Endothelial cell of umbilical vein (primary cell): ENCODE results near the gene ELOVL5.

Experiments
- CTCF ChIP-seq, 2 donors: IDR thresholded peaks; 1 replicate in 1 of 2; 2 replicates in 1 of 2; pipeline ENCODE4 v1.5.1; 2011; ENCODE audit warnings: low read length in 2 of 2, mild to moderate bottlenecking in 2 of 2, moderate library complexity in 2 of 2, control low read depth in 1 of 2, inconsistent platforms in 1 of 2, low read depth in 1 of 2; ENCODE audit not compliant: insufficient read depth in 1 of 2; ENCODE audit errors: extremely low read depth in 1 of 2
- FOS ChIP-seq: IDR thresholded peaks from 2 replicates; pipeline ENCODE4 v1.6.1; 2011; ENCODE audit warnings: mild to moderate bottlenecking, low read length, moderate library complexity, borderline replicate concordance; ENCODE audit not compliant: insufficient read depth
- POLR2A ChIP-seq: IDR thresholded peaks from 2 replicates; pipeline ENCODE4 v1.6.1; 2012; ENCODE audit warnings: low read depth, mild to moderate bottlenecking, control low read depth, low read length
- POLR2AphosphoS5 ChIP-seq: IDR thresholded peaks from 2 replicates; pipeline ENCODE4 v1.6.1; 2012; ENCODE audit warnings: low read depth, mild to moderate bottlenecking, control low read depth, low read length, moderate library complexity; ENCODE audit not compliant: insufficient read depth

GRCh38 chr6:53369876-53370515 is 21.2 kb upstream of the ELOVL5 start:
- TF ChIP-seq CTCF (IDR thresholded peaks at IDR 0.05; ENCODE audit: extremely low read depth in 1 of 2, insufficient read depth in 1 of 2, low read depth in 1 of 2, low read length in 2 of 2) = no peak
- TF ChIP-seq POLR2AphosphoS5 = no peak
- TF ChIP-seq POLR2A = no peak
- no peak for TF ChIP-seq FOS
